ENCODE results near the gene NCKAP5.

NCKAP5 gene

GRCh38 chr2:132651115-132652045 is 916.9 kb downstream of the NCKAP5 start:
- no peak for DNase-seq (ENCODE audit: low read depth in 1 of 2, low spot score in 1 of 2)

GRCh38 chr2:132646540-132647108 is 921.6 kb downstream of the NCKAP5 start:
- no peak for DNase-seq (ENCODE audit: low read depth in 1 of 2, low spot score in 1 of 2)

- DNase-seq (ENCODE audit: low read depth in 1 of 2, low spot score in 1 of 2): no peak
Observed at GRCh38 chr2:132645722-132646539, 922.3 kb downstream of the NCKAP5 start.

GRCh38 chr2:132645176-132645575 is 923.1 kb downstream of the NCKAP5 start:
- DNase-seq (ENCODE audit: low read depth in 1 of 2, low spot score in 1 of 2): no peak

- no peak for DNase-seq (ENCODE audit: low read depth in 1 of 2, low spot score in 1 of 2)
Observed at GRCh38 chr2:132642415-132642814, 925.8 kb downstream of the NCKAP5 start.

GRCh38 chr2:132641819-132642218 is 926.4 kb downstream of the NCKAP5 start:
- DNase-seq (ENCODE audit: low read depth in 1 of 2, low spot score in 1 of 2): no peak

- no peak for DNase-seq (ENCODE audit: low read depth in 1 of 2, low spot score in 1 of 2)
Observed at GRCh38 chr2:132640116-132640515, 928.1 kb downstream of the NCKAP5 start.

- DNase-seq (ENCODE audit: low read depth in 1 of 2, low spot score in 1 of 2): no peak
Observed at GRCh38 chr2:132638313-132639040, 929.8 kb downstream of the NCKAP5 start.

GRCh38 chr2:132636346-132636745 is 931.9 kb downstream of the NCKAP5 start:
- DNase-seq (ENCODE audit: low read depth in 1 of 2, low spot score in 1 of 2): no peak

GRCh38 chr2:132633635-132634034 is 934.6 kb downstream of the NCKAP5 start:
- no peak for DNase-seq (ENCODE audit: low read depth in 1 of 2, low spot score in 1 of 2)

- no peak for DNase-seq (ENCODE audit: low read depth in 1 of 2, low spot score in 1 of 2)
Observed at GRCh38 chr2:132632000-132632649, 936.1 kb downstream of the NCKAP5 start.

- no peak for DNase-seq (ENCODE audit: low read depth in 1 of 2, low spot score in 1 of 2)
Observed at GRCh38 chr2:132627536-132627935, 940.7 kb downstream of the NCKAP5 start.

- no peak for DNase-seq (ENCODE audit: low read depth in 1 of 2, low spot score in 1 of 2)
Observed at GRCh38 chr2:132623096-132623839, 945.0 kb downstream of the NCKAP5 start.

Data from stimulated activated CD4-positive, alpha-beta T cell treated with anti-CD3 and anti-CD28 coated beads, Interleukin-15, amount 100 ng/mL, for 1 hour (primary cell).